K562 (cell line): ENCODE measurements around the gene HBM. TPM values are rescaled to one million over a fixed set of nuclear protein-coding genes. Genes with fewer than 3 reads are reported as not detected.

ENCODE experiments used
- ARID3B ChIP-seq: fragments of 250-450 bp; sonication (Bioruptor Pico); IDR thresholded peaks from 2 replicates; pipeline ENCODE4 v1.4.0; 2020; ENCODE audit warnings: borderline replicate concordance
- CTCFL ChIP-seq: IDR thresholded peaks from 2 replicates; pipeline ENCODE4 v1.6.1; 2011; ENCODE audit warnings: borderline replicate concordance, low read depth, mild to moderate bottlenecking, moderate library complexity, low read length; ENCODE audit not compliant: insufficient read depth, poor library complexity, severe bottlenecking
- DEAF1 ChIP-seq: fragments of 450-650 bp; formaldehyde crosslinking; IDR thresholded peaks from 2 replicates; pipeline ENCODE4 v1.4.0; 2020; ENCODE audit warnings: mild to moderate bottlenecking, moderate library complexity
- SIN3A ChIP-seq, 2 experiments: fragments of 150-350 bp in 1 of 2; IDR thresholded peaks; 2 replicates each; pipeline ENCODE4 v1.6.1; 2011 to 2016; ENCODE audit warnings: borderline replicate concordance in 2 of 2, low read depth in 2 of 2, low read length in 2 of 2, mild to moderate bottlenecking in 2 of 2, moderate library complexity in 2 of 2; ENCODE audit not compliant: control insufficient read depth in 1 of 2
- SMARCA4 ChIP-seq: fragments of 450-650 bp; IDR thresholded peaks from 2 replicates; pipeline ENCODE4 v1.6.1; 2016
- SMARCA5 ChIP-seq: fragments of 450-650 bp; IDR thresholded peaks from 2 replicates; pipeline ENCODE4 v1.6.1; 2016
- SMARCC2 ChIP-seq: fragments of 450-650 bp; IDR thresholded peaks from 2 replicates; pipeline ENCODE4 v1.6.1; 2017; ENCODE audit warnings: antibody characterized with exemption, moderate library complexity, mild to moderate bottlenecking, low read depth
- SMC3 ChIP-seq: conservative IDR thresholded peaks from 2 replicates; pipeline ENCODE4 v1.6.1; 2011; ENCODE audit warnings: low read depth, low read length, improper control_type of control experiment; ENCODE audit not compliant: insufficient read depth
- TCF7 ChIP-seq: sonication (generic); IDR thresholded peaks from 2 replicates; pipeline ENCODE4 v1.6.1; 2016; ENCODE audit warnings: antibody characterized with exemption, borderline replicate concordance
- ZNF274 ChIP-seq: IDR thresholded peaks from 2 replicates; pipeline ENCODE4 v1.6.1; 2011; ENCODE audit warnings: low read depth, mild to moderate bottlenecking, low read length, moderate library complexity, borderline replicate concordance
- ZNF280A ChIP-seq: fragments of 450-650 bp; IDR thresholded peaks from 2 replicates; pipeline ENCODE4 v1.6.1; 2018; ENCODE audit warnings: mild to moderate bottlenecking, low read depth; ENCODE audit not compliant: partially characterized antibody
- polyA plus RNA-seq, 8 experiments: library from polyadenylated mRNA; depleted of rRNA in 4 of 8; stranded (reverse) in 5 of 8; unstranded in 3 of 8; fragments of >200 nt; fragmentation: Nextera tagmentation in 2 of 8; fragmentation: Illumina TruSeq in 1 of 8; extraction: Ambion mirVana in 2 of 8; extraction: Trizol in 1 of 8; gene quantifications; 2 replicates each; pipeline versions ENCODE4 v1.2.1 to v1.2.3, GENCODE V29; 2011 to 2014; ENCODE audit warnings: inconsistent platforms in 1 of 8, missing spikeins in 1 of 8
- total RNA-seq, 7 experiments: library from RNA; depleted of rRNA in 6 of 7; stranded (reverse); fragments of >200 nt in 6 of 7; fragmentation: Illumina TruSeq in 2 of 7; extraction: Trizol in 2 of 7; gene quantifications; 2 replicates each; pipeline versions ENCODE4 v1.2.1 to v1.2.3, GENCODE V29; 2011 to 2021; ENCODE audit warnings: low replicate concordance in 1 of 7

The HBM gene
- total and polyA plus RNA-seq, 9 of the 15 experiments (the other 6 are each of a cell fraction or from before 2014, with no cell fraction given): not detected

- TF ChIP-seq CTCFL: peak; percentile 96
- 0 out of 2 replicates have a peak, but pooled peaks have one; percentile 13 for TF ChIP-seq TCF7
- no peak for TF ChIP-seq ZNF280A
- peak; percentile 87 for TF ChIP-seq DEAF1 (CRISPR knock-in tag)
- no peak; the same call in 1 of the 2 replicates for TF ChIP-seq ZNF274
- TF ChIP-seq SMARCA5: no peak
- TF ChIP-seq SMARCC2: 0 out of 2 replicates have a peak, but pooled peaks have one; percentile 71
- TF ChIP-seq SIN3A (IDR thresholded peaks at IDR 0.05; ENCODE audit: borderline replicate concordance in 2 of 2, control insufficient read depth in 1 of 2, low read depth in 2 of 2, low read length in 2 of 2): 0 out of 4 replicates have a peak, but pooled peaks have one; percentile 17 to 69
- TF ChIP-seq SMC3: peak; percentile 94; the same call in 1 of the 2 replicates
- TF ChIP-seq ARID3B (CRISPR knock-in tag): 0 out of 2 replicates have a peak, but pooled peaks have one; percentile 6
- TF ChIP-seq SMARCA4: peak; percentile 70; the same call in 1 of the 2 replicates
These were observed 15.8 kb downstream of the HBM start (continued) for GRCh38 chr16:181565-182021.
